HEK293T (cell line): Measurements from ENCODE around the gene SAFB.

ENCODE experiments used
- ARNT ChIP-seq: fragments of 450-650 bp; IDR thresholded peaks from 2 replicates; pipeline ENCODE4 v1.6.1; 2017; ENCODE audit warnings: mild to moderate bottlenecking
- BHLHE40 ChIP-seq: fragments of 450-650 bp; IDR thresholded peaks from 2 replicates; pipeline ENCODE4 v1.6.1; 2016; ENCODE audit warnings: mild to moderate bottlenecking, moderate library complexity, borderline replicate concordance
- CTBP1 ChIP-seq: fragments of 450-650 bp; IDR thresholded peaks from 2 replicates; pipeline ENCODE4 v1.6.1; 2016; ENCODE audit warnings: borderline replicate concordance
- FOXK2 ChIP-seq: fragments of 450-650 bp; IDR thresholded peaks from 2 replicates; pipeline ENCODE4 v1.6.1; 2016; ENCODE audit warnings: mild to moderate bottlenecking
- FOXM1 ChIP-seq: fragments of 450-650 bp; IDR thresholded peaks from 2 replicates; pipeline ENCODE4 v1.6.1; 2017; ENCODE audit warnings: mild to moderate bottlenecking, borderline replicate concordance
- HDGF ChIP-seq: fragments of 450-650 bp; IDR thresholded peaks from 2 replicates; pipeline ENCODE4 v1.6.1; 2017; ENCODE audit warnings: antibody characterized with exemption, borderline replicate concordance
- SP1 ChIP-seq: fragments of 450-650 bp; IDR thresholded peaks from 2 replicates; pipeline ENCODE4 v1.6.1; 2017
- SUZ12 ChIP-seq: fragments of 450-650 bp; IDR thresholded peaks from 2 replicates; pipeline ENCODE4 v1.6.1; 2016; ENCODE audit warnings: mild to moderate bottlenecking
- TARDBP ChIP-seq: fragments of 450-650 bp; IDR thresholded peaks from 2 replicates; pipeline ENCODE4 v1.6.1; 2016
- TF ChIP-seq, protein P1 (sequence below): fragments of 450-650 bp; IDR thresholded peaks from 2 replicates; pipeline ENCODE4 v1.6.1; 2016

DNA sequence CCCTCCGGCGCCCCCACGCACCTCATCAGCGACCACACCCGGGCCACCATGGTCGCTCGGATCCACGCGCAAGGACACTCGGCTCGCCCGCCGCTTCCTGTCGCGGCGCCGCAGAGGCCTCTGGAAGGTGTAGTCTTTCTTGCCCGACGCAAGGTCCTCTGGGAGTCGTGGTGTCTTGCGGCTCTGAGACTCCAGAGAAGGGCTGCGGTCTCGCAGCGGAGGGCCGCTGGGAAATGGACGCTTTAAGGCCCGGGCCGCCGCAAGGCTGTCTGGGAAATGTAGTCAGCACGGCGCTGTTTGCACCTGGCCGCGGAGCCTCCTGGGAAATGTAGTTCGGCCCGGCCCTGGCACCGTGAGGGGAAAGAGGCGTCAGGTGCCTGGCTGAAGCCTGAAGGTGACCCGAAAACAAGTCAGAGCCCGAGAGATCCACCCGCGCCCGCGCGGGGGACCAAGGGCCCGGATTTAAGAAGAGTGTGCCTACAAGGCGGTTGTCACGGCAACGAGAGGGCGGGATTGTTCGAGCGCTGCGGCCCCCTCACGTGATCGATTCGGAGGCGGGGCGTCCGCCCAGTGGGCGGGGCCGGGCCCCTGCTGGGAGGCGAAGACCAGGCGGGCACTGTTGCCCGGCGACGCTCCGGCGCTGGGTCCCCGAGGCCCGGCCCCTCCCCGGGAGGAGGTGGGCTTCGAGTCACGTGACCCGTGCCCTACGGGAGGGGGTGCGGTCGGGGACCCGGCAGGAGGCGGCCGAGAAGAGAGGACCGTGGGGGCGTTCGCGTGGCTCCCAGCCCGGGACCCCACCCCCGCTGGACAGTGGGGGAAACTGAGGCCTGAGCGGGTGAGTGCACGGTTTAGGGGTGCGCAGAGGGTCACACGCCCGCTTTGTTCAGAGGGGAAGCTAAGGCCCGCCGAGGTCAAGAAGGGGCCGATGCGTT lies 57.8 kb downstream of the SAFB start, which contains the start of the genes HSD11B1L and MICOS13:
- TF ChIP-seq FOXM1, result no peak
- TF ChIP-seq BHLHE40, result no peak
- TF ChIP-seq SP1, result no peak; the same call in 1 of the 2 replicates
- no peak for TF ChIP-seq HDGF
- TF ChIP-seq TARDBP, result no peak
- no peak for TF ChIP-seq SUZ12
- TF ChIP-seq, protein P1, sequence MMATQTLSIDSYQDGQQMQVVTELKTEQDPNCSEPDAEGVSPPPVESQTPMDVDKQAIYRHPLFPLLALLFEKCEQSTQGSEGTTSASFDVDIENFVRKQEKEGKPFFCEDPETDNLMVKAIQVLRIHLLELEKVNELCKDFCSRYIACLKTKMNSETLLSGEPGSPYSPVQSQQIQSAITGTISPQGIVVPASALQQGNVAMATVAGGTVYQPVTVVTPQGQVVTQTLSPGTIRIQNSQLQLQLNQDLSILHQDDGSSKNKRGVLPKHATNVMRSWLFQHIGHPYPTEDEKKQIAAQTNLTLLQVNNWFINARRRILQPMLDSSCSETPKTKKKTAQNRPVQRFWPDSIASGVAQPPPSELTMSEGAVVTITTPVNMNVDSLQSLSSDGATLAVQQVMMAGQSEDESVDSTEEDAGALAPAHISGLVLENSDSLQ, result no peak
- TF ChIP-seq ARNT, result no peak
- TF ChIP-seq FOXK2, result no peak
- TF ChIP-seq CTBP1, result no peak
